ENCODE measurements around the gene TCF4.

The TCF4 gene

GRCh38 chr18:55485666-55486065 is 102.3 kb downstream of the TCF4 start:
- no peak overlapping the region for H3K27ac ChIP-seq
- no peak for TF ChIP-seq CTCF (conservative IDR thresholded peaks at IDR 0.05)

GRCh38 chr18:55484773-55485172 is 103.2 kb downstream of the TCF4 start:
- TF ChIP-seq CTCF (conservative IDR thresholded peaks at IDR 0.05), result no peak
- no peak overlapping the region for H3K27ac ChIP-seq

DNA sequence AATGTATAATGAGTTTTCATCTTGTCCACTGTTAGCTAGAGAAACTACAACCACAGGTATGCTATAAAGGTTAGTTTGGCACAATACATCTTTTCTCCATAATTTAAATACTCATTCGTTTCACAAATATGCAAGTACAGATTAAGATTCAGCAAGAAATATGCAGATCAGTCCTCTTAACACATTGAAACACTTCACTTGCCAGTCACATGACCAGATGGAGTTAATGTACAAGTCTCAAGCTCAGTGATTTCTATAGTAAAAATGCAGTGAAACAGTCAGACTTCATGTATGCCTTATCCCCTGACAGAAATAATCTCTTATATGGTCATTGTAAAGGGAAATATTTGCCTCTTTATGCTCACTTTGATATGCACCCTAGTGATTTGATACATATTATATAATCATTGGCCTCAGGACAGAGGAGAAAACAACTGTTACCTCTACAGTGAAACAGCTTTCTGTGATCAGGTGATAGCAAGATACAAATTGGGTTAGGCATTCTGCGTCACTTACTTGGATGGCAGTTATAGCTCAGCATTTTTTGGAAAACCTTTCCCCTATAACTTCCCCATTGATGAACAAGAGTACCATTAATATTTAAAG is 104.6 kb downstream of the TCF4 start:
- H3K27ac ChIP-seq, result no peak overlapping the region
- no peak for TF ChIP-seq CTCF (conservative IDR thresholded peaks at IDR 0.05)

GRCh38 chr18:55479656-55480420 is 108.2 kb downstream of the TCF4 start:
- H3K27ac ChIP-seq, result no peak overlapping the region
- TF ChIP-seq CTCF (conservative IDR thresholded peaks at IDR 0.05), result no peak

DNA sequence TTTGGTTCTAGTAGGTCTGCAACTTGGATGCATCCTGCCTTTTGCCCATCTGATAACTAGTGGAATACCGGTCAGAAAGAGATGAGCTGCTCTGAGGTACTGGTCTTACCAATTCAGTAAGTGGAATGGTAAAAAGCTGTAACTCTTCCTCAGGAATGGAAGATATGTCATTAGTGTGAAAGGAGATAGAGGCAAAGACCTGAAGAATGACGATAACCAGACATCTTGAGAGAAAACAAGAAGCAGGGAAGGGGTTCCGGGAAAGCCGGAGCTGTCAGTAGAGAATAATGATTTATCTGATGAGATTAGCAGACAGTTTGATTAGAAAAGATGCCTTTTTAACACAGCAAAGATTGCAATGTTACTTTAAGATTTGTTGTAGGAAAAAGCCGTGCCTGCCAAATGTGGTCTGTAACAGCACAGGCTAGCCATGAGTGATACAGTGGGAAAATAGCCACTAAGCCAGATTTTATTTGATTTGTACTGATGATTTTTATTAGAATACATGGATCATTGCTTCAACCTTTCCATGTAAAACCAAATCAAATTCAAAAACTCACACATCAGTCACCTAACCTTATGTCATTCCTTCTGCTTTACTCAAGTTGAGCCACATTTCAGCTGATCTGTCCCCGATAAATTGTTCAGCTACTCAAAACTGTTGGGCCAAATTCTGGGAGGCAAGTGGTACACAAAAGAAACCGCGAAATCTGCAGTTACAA is 110.0 kb downstream of the TCF4 start:
- no peak for TF ChIP-seq CTCF (conservative IDR thresholded peaks at IDR 0.05)
- no peak overlapping the region for H3K27ac ChIP-seq

DNA sequence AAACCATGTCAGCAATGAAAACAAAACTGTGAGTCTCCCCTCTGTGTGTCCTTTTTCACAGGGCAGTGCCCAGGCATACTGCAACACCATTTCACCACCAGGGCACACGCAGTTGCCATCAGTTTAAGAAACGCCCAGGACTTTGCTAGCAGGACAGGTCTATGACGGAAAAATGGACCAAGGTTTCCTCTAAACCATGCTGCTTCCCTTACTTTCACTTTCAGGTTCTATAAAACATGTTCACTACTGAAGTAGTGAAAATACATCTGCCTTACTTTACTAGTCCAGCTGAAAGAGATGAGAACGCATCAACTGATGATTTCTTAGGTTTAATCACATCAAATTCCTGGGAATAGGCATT is 110.5 kb downstream of the TCF4 start:
- TF ChIP-seq CTCF (conservative IDR thresholded peaks at IDR 0.05), result no peak
- H3K27ac ChIP-seq, result no peak overlapping the region

- no peak for TF ChIP-seq CTCF (conservative IDR thresholded peaks at IDR 0.05)
- H3K27ac ChIP-seq, result no peak overlapping the region
Observed at GRCh38 chr18:55475916-55476315, 112.1 kb downstream of the TCF4 start.
